HG02798 (cell line): ENCODE data around the gene CEP41.

Experiments used
- ATAC-seq: cut with Tn5 transposase; IDR thresholded peaks from one replicate; pipeline ENCODE4 v1.9.1; 2021; ENCODE audit warnings: mild to moderate bottlenecking; ENCODE audit not compliant: unreplicated experiment, poor library complexity

Gene CEP41

DNA sequence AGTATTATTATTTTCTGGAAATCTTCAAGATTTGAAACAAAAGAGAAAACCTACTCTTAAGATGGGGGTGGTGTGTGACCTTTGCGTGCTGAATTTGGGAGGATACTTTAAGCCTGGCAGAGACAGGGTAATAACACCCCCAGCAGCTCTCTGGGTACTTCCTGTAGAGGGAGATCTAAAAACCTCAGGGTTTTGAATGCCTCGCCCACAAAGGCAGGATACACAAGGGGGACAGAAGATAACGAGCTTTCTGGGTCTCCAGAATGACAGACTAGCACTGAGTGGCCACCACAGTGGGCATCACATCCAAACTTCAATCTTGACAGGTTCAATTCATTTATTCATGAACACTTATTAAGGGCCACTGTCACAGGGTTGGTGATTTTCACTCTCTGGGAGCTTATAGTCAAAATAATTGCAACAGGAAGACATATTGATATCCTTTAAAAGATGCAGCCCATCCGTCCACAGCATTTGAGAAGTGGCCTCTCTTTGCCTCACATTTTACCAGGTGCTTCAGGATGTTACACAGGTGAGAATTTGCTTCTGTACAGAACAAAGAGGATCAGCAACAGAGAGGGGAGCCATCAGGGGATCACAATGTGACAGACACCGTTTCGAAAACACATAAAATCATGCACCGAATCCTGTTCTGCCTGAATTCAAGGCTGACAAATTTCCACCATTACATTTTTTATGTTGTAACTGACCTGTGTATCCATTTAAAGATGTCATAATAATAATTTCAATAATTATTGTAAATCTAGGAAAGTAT, 46.2 kb downstream of the CEP41 start:
- ATAC-seq, result no peak

GRCh38 chr7:130393841-130394411, 46.9 kb downstream of the CEP41 start:
- no peak for ATAC-seq

- ATAC-seq, result no peak
These were observed 47.7 kb downstream of the CEP41 start for GRCh38 chr7:130393101-130393561.

DNA sequence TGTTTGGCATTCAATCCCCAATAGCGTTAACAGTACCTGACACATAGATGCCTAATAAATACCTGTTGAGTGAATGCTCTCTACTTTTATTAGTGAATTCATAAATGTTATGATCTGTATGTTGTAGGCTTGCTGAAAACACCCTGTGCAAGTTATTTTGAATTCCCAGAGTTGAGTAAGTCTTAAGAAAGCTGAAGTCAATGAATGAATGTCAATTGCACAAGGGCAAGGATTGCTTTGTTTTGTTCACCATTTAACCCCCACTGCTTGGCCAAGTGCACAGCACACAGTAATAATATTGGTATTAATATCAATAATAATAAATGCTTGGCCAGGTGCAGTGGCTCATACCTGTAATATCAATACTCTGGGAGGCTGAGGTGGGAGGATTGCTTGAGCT, 50.3 kb downstream of the CEP41 start:
- ATAC-seq, result no peak

DNA sequence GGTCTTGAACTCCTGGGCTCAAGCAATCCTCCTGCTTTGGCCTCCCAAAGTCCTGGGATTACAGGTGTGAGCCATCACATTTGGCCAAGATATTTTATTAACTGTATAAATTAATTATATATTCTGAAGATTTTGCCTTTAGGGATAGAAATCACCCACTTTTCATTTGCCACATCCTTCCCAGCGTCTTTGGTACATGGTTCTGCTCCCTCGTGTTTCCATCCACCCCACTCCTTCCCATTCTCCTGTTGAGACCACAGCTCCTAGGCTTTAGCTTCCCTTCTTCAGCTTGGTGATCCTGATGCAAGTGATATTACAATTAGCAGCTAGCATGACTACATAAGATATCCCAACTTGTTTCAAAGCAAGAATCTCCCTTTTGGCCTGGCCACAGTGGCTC, 52.1 kb downstream of the CEP41 start:
- ATAC-seq, result no peak

GRCh38 chr7:130387628-130388403, 53.0 kb downstream of the CEP41 start:
- no peak for ATAC-seq

DNA sequence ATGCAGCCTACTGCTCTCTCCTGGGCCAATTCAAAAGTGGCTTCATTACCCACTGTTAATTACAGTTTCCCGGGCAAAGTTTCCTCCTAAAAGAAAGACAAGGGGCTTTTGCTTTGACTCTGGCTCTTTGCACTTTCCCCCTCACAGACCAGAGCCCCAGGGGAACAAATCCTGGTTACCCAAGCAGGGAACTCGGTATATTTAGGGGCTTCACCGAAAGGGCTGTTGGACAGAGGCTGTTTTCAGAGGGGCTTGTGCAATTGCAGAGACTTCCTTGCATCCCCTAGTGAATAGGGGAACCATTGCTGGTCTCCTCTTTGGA, 53.5 kb downstream of the CEP41 start:
- ATAC-seq, result no peak

- no peak for ATAC-seq
These were observed 53.9 kb downstream of the CEP41 start for GRCh38 chr7:130386876-130387275.

- no peak for ATAC-seq
These were observed 55.2 kb downstream of the CEP41 start for GRCh38 chr7:130385600-130386066.

GRCh38 chr7:130384841-130385599, 55.8 kb downstream of the CEP41 start:
- no peak for ATAC-seq

GRCh38 chr7:130384371-130384801, 56.4 kb downstream of the CEP41 start:
- no peak for ATAC-seq

GRCh38 chr7:130383187-130383980, 57.4 kb downstream of the CEP41 start:
- no peak for ATAC-seq

- no peak for ATAC-seq
These were observed 59.1 kb downstream of the CEP41 start for GRCh38 chr7:130381468-130382312.

GRCh38 chr7:130380861-130381455, 59.9 kb downstream of the CEP41 start:
- ATAC-seq, result no peak

DNA sequence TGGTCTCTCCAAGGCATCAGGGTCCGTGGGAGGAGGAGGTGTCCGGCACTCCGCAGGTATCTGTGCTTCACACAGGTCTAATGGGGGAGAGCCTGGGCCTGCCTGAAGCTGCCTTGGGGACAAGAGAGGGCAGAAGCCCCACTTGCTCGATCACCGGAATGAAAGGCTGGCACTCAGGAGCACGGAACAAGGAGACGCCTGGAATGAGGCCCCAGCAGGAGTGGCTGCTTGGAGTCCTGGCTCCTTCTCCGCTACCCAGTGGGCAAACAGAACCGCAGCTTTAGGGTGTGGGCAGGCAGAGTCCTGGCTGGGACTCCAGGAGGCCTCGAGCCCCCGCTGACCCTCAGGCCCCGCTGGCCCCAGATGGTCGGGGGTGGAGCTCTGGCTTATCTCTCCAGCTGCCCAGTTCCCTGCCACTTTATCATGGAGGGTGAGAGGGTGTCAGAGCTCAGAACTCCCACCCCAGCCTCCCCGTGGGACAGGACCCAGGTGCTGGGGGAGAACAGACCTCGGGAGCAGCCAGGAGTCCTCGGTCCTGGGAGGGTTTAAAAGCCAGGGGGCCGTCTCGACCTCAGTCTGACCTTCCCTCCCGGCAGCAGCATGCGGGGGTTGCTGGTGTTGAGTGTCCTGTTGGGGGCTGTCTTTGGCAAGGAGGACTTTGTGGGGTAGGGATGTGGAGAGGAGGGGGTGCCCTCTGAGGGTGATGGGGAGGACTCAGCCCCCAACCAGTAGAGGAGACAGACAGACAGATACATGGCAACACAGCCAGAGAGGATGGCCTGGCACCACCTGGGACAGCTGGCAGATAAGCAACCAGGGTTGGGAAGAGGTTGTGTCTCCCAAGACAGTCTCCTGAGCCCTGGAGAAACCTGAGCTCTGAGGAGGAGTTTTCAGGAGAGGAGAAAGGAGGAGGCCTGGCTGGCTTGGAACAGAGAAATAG, 60.6 kb downstream of the CEP41 start, which contains the start of gene CPA1:
Gene CPA1 (plus strand): TSS at position 574 of the 940 bp plus-strand sequence. CDS start 27 bp downstream, at position 601.
- no peak for ATAC-seq

- ATAC-seq, result no peak
These were observed 61.3 kb downstream of the CEP41 start for GRCh38 chr7:130379532-130379920.

DNA sequence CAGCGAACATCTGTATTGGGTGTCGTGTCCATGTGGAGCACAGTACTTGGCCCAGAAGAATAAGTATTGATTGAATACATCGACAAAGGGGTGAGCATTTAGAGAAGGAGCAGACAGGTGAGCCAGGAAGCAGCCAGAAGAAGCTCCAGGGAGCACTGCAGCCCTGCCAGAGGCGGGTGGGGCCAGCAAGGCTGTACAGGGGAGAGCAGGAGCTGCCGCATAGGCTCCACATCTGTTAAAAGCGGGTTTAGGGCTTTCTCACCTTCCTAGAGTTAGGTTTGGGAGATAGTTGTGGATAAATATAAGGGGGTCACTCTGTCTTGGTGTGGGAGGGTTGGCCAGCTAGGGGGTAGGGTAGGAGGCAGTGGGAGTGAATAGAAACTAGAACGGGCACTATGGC, 61.8 kb downstream of the CEP41 start:
- ATAC-seq, result no peak
